Esophagus squamous epithelium (tissue), 4 donors: Measurements from ENCODE around the gene EIF5A2.

Experiments used
- CTCF ChIP-seq, 6 experiments: fragments of 450-650 bp in 4 of 6; fragments of 200-600 bp in 2 of 6; sonication (generic) in 2 of 6; IDR thresholded peaks; one replicate each; pipeline ENCODE4 v1.5.1; 2016 to 2019; ENCODE audit warnings: antibody characterized with exemption in 6 of 6, mild to moderate bottlenecking in 4 of 6, moderate library complexity in 4 of 6
- POLR2A ChIP-seq, 4 donors: fragments of 450-650 bp; IDR thresholded peaks; one replicate each; pipeline ENCODE4 v1.6.1; 2017; ENCODE audit warnings: antibody characterized with exemption in 4 of 4, mild to moderate bottlenecking in 4 of 4, moderate library complexity in 3 of 4

- no peak for TF ChIP-seq CTCF (IDR thresholded peaks at IDR 0.05)
- TF ChIP-seq POLR2A (IDR thresholded peaks at IDR 0.05): no peak
Observed at GRCh38 chr3:170949211-170949610, 40.8 kb upstream of the EIF5A2 start.
